ENCODE data around the gene TXNL4B.

TXNL4B gene

DNA sequence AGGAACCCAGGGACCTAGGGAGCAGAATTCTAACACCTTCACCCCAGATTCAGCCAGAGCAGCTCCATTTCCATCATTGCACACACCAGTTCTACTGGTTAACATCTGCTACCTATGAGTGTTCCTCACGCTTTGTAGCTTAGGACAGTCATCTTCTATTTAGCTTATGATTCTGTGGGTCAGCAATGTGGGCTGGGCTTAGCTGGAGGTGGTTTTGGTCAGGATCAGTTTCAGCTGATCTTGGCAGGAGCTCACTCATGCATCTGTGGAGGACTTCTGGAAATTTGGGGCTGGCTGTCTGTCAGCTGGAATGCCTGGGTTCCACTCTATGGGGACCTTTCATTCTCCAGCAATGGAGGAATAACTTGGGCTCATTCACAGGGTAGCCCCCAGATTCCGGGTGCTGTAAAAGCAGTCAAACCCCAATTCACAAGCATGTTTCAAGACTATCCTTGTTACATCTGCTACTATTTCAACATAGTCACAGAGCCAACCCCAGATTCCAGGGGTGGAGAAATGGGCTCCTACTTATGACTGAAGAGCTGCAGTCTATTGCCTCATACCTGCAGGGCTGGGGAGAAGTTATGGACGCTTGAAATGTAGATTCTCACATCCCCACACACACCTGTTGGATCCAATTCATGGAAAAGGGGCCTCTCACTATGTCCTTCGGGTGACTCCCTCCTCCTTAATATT is 42.5 kb downstream of the TXNL4B start:
- Histone ChIP-seq H3K9ac (ENCODE audit: low read depth, low read length) (no peak overlapping the region), H3K4me3 (ENCODE audit: low read length) (no peak overlapping the region), H3K9me3 (ENCODE audit: insufficient read depth, low read depth, low read length) (peaks cover 6% of the 10 kb centered on the region; the same call in 1 of the 2 replicates), H3K36me3 (ENCODE audit: insufficient read depth, low read length) (no peaks in the 10 kb centered on the region), H3K4me1 (ENCODE audit: insufficient read depth, low read length) (no peaks in the 10 kb centered on the region), H3K27me3 (ENCODE audit: insufficient read depth, low read length) (no peaks in the 10 kb centered on the region), H3K27ac (ENCODE audit: low read depth, low read length) (no peak overlapping the region)
- WGBS, result 80% methylated on average over 3 of the region's 4 CpGs

- H3K27me3 ChIP-seq (ENCODE audit: insufficient read depth, low read length), result no peaks in the 10 kb centered on the region
- peaks cover 6% of the 10 kb centered on the region; the same call in 1 of the 2 replicates for H3K9me3 ChIP-seq (ENCODE audit: insufficient read depth, low read depth, low read length)
- no peaks in the 10 kb centered on the region for H3K36me3 ChIP-seq (ENCODE audit: insufficient read depth, low read length)
- H3K4me1 ChIP-seq (ENCODE audit: insufficient read depth, low read length), result no peaks in the 10 kb centered on the region
- no peak overlapping the region for H3K27ac ChIP-seq (ENCODE audit: low read depth, low read length)
- no peak overlapping the region for H3K9ac ChIP-seq (ENCODE audit: low read depth, low read length)
- H3K4me3 ChIP-seq (ENCODE audit: low read length), result no peak overlapping the region
Measured at GRCh38 chr16:72049110-72049509, 44.3 kb downstream of the TXNL4B start.

DNA sequence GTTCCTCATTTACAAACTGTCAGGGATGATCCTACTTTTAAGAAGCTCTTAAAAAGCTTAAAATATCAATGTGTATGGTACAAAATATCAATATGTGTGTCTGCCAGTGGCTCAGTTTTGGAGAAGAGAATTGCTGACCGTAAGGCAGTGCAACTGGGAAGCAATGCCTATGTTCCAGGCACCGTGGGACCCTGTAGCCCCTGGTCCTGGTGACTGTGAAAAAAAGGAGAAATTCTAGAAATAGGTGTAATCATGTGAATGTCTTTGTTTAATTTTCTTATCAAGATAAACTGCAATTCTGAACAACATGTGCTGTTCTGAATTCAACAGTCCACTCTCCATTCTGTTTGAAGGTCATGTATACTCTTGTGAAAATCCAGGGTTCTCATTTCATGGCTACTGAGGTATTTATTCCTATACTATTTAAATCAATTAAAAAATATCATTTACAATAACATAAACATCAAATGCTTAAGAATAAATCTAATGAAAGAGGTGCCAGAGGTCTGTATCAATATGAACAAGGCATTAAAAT is 48.5 kb downstream of the TXNL4B start:
- Histone ChIP-seq H3K27me3 (ENCODE audit: insufficient read depth, low read length) (no peaks in the 10 kb centered on the region), H3K36me3 (ENCODE audit: insufficient read depth, low read length) (no peaks in the 10 kb centered on the region), H3K4me3 (ENCODE audit: low read length) (no peak overlapping the region), H3K9me3 (ENCODE audit: insufficient read depth, low read depth, low read length) (peaks cover 6% of the 10 kb centered on the region; the same call in 1 of the 2 replicates), H3K9ac (ENCODE audit: low read depth, low read length) (no peak overlapping the region), H3K27ac (ENCODE audit: low read depth, low read length) (no peak overlapping the region), H3K4me1 (ENCODE audit: insufficient read depth, low read length) (no peaks in the 10 kb centered on the region)
- 64% methylated on average over 2 of the region's 2 CpGs for WGBS

GRCh38 chr16:72044296-72044695 is 49.1 kb downstream of the TXNL4B start:
- Histone ChIP-seq H3K27me3 (ENCODE audit: insufficient read depth, low read length) (no peaks in the 10 kb centered on the region), H3K36me3 (ENCODE audit: insufficient read depth, low read length) (no peaks in the 10 kb centered on the region), H3K9ac (ENCODE audit: low read depth, low read length) (no peak overlapping the region), H3K27ac (ENCODE audit: low read depth, low read length) (no peak overlapping the region), H3K9me3 (ENCODE audit: insufficient read depth, low read depth, low read length) (peaks cover 6% of the 10 kb centered on the region; the same call in 1 of the 2 replicates), H3K4me1 (ENCODE audit: insufficient read depth, low read length) (no peaks in the 10 kb centered on the region), H3K4me3 (ENCODE audit: low read length) (no peak overlapping the region)
- 80% methylated on average over 6 of the region's 6 CpGs for WGBS

DNA sequence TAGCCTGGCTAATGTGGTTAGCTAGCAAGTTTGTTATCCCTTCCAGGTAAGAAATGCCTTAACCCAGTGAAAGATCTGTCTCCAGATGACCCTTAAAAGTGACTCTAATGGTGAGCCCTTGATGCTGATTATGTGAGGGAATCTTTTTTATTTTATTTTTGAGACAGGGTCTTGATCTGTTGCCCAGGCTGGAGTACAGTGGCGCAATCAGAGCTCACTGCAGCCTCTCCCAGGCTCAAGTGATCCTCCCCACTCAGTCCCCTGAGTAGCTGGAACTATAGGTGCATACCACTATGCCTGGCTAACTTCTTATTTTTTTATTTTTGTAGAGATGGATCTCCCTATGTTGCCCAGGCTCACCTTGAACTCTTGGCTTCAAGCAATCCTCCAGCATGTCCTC is 49.9 kb downstream of the TXNL4B start:
- H3K9ac ChIP-seq (ENCODE audit: low read depth, low read length), result no peak overlapping the region
- no peaks in the 10 kb centered on the region for H3K36me3 ChIP-seq (ENCODE audit: insufficient read depth, low read length)
- no peaks in the 10 kb centered on the region for H3K9me3 ChIP-seq (ENCODE audit: insufficient read depth, low read depth, low read length)
- no peaks in the 10 kb centered on the region for H3K4me1 ChIP-seq (ENCODE audit: insufficient read depth, low read length)
- H3K27ac ChIP-seq (ENCODE audit: low read depth, low read length), result no peak overlapping the region
- no peak overlapping the region for H3K4me3 ChIP-seq (ENCODE audit: low read length)
- WGBS, result 92% methylated on average over 1 of the region's 1 CpG
- H3K27me3 ChIP-seq (ENCODE audit: insufficient read depth, low read length), result no peaks in the 10 kb centered on the region

DNA sequence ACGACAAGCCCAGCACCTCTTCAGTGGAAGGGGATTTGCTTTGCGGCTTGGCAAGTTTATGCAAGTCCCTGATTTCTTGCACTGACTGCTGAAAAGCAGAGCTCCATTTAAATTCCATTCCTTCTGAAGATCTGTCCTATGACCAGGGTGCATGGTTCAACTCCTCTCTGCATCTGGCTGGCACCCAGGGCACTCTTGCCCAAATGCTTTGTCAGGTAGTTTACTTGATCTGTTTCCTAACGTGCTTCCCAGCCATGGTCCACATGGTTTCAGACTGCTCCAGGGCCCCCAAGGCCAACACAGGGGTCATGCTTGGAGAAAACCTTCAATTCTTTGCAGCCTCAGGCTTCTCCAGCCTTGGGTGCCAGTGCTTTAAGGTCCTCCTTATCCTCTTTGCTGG is 50.4 kb downstream of the TXNL4B start:
- H3K27ac ChIP-seq (ENCODE audit: low read depth, low read length), result no peak overlapping the region
- H3K4me1 ChIP-seq (ENCODE audit: insufficient read depth, low read length), result no peaks in the 10 kb centered on the region
- 61% methylated on average over 3 of the region's 3 CpGs for WGBS
- H3K9ac ChIP-seq (ENCODE audit: low read depth, low read length), result no peak overlapping the region
- no peaks in the 10 kb centered on the region for H3K9me3 ChIP-seq (ENCODE audit: insufficient read depth, low read depth, low read length)
- no peak overlapping the region for H3K4me3 ChIP-seq (ENCODE audit: low read length)
- no peaks in the 10 kb centered on the region for H3K27me3 ChIP-seq (ENCODE audit: insufficient read depth, low read length)
- no peaks in the 10 kb centered on the region for H3K36me3 ChIP-seq (ENCODE audit: insufficient read depth, low read length)

DNA sequence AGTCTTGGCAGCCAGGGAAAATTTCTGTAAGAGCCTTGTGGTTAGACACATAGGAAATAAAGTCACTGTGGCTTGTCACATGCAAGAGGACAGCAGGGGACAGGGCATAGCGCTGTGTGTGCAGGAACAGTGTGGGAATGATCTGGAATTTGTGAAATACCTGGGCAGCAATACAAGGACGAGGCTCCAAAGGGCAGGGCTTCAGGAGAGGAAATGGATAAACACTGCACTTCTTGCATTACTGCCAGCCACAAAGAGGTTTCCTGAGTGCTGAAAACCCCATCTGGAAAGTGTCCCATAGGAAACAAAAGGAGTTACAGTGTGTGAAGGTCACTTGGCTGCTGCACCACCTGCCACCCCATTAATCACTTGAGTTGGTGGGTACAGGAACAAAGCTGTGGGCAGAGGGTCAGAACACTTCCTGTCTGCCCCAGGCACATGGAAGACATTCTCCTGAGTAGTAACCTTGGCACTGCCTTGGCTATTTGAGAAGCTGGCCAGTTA is 51.2 kb downstream of the TXNL4B start:
- Histone ChIP-seq H3K27me3 (ENCODE audit: insufficient read depth, low read length) (no peaks in the 10 kb centered on the region), H3K9me3 (ENCODE audit: insufficient read depth, low read depth, low read length) (no peaks in the 10 kb centered on the region), H3K4me1 (ENCODE audit: insufficient read depth, low read length) (no peaks in the 10 kb centered on the region), H3K4me3 (ENCODE audit: low read length) (no peak overlapping the region), H3K27ac (ENCODE audit: low read depth, low read length) (no peak overlapping the region), H3K36me3 (ENCODE audit: insufficient read depth, low read length) (no peaks in the 10 kb centered on the region), H3K9ac (ENCODE audit: low read depth, low read length) (no peak overlapping the region)
- 89% methylated on average over 2 of the region's 2 CpGs for WGBS

DNA sequence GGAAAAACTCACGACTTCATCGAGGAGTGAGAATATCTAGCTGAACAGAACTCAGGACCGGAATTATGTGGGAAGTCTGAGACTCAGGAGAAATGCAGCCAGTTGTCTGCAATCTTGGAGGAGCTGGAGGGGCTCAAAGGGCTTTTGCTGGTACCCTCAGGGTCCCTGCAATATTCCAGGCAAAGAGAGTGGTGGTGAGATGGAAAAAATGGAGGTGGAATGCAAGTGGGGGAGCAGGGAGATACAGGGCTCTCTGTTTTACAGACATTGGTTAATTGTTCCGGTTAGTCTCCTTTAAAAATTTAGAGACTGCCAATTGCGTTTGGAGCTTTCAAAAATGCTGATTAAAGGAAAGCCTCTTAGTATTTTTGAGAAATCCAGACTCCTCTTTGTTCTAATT is 57.3 kb downstream of the TXNL4B start:
- Histone ChIP-seq H3K27me3 (ENCODE audit: insufficient read depth, low read length) (no peaks in the 10 kb centered on the region), H3K9ac (ENCODE audit: low read depth, low read length) (no peak overlapping the region), H3K4me1 (ENCODE audit: insufficient read depth, low read length) (peaks cover 11% of the 10 kb centered on the region), H3K36me3 (ENCODE audit: insufficient read depth, low read length) (no peaks in the 10 kb centered on the region), H3K4me3 (ENCODE audit: low read length) (no peak overlapping the region), H3K9me3 (ENCODE audit: insufficient read depth, low read depth, low read length) (no peaks in the 10 kb centered on the region), H3K27ac (ENCODE audit: low read depth, low read length) (no peak overlapping the region)
- WGBS, result 88% methylated on average over 5 of the region's 5 CpGs
